GM12878 (cell line): ENCODE results near the gene CTSO.

Experiments
- EGR1 ChIP-seq, 2 experiments: IDR thresholded peaks; 1 replicate in 1 of 2; 2 replicates in 1 of 2; pipeline ENCODE4 v1.6.1; 2011 to 2012; ENCODE audit warnings: low read depth in 2 of 2, low read length in 2 of 2, borderline replicate concordance in 1 of 2, mild to moderate bottlenecking in 1 of 2, moderate library complexity in 1 of 2
- ESRRA ChIP-seq: IDR thresholded peaks from 2 replicates; pipeline ENCODE4 v1.6.1; 2012; ENCODE audit warnings: mild to moderate bottlenecking, low read length, improper control_type of control experiment
- EZH2 ChIP-seq: IDR thresholded peaks from 2 replicates; pipeline ENCODE4 v1.6.1; 2012; ENCODE audit warnings: low read depth, mild to moderate bottlenecking, control low read depth, inconsistent platforms, low read length, borderline replicate concordance; ENCODE audit not compliant: control insufficient read depth
- PAX8 ChIP-seq: fragments of 450-650 bp; IDR thresholded peaks from 2 replicates; pipeline ENCODE4 v1.6.1; 2017; ENCODE audit warnings: mild to moderate bottlenecking, moderate library complexity
- PML ChIP-seq: IDR thresholded peaks from 2 replicates; pipeline ENCODE4 v1.6.1; 2012; ENCODE audit warnings: low read length, inconsistent platforms
- POLR2AphosphoS5 ChIP-seq: IDR thresholded peaks from 2 replicates; pipeline ENCODE4 v1.6.1; 2011; ENCODE audit warnings: mild to moderate bottlenecking, low read length, inconsistent platforms
- TF ChIP-seq, protein P1 (sequence below): IDR thresholded peaks from 2 replicates; pipeline ENCODE4 v1.6.1; 2012; ENCODE audit warnings: mild to moderate bottlenecking, low read depth, low read length
- TF ChIP-seq, protein P2 (sequence below): fragments of 450-650 bp; IDR thresholded peaks from 2 replicates; pipeline ENCODE4 v1.6.1; 2017; ENCODE audit warnings: antibody characterized with exemption, mild to moderate bottlenecking, moderate library complexity
- TF ChIP-seq, protein P3 (sequence below): IDR thresholded peaks from 2 replicates; pipeline ENCODE4 v1.6.1; 2011; ENCODE audit warnings: mild to moderate bottlenecking, low read depth, low read length, moderate library complexity; ENCODE audit not compliant: insufficient replicate concordance
- TF ChIP-seq, protein P4 (sequence below), 3 experiments: IDR thresholded peaks in 2 of 3; conservative IDR thresholded peaks in 1 of 3; 2 replicates each; pipeline ENCODE4 v1.5.1; 2011; ENCODE audit warnings: low read depth in 3 of 3, low read length in 3 of 3, mild to moderate bottlenecking in 3 of 3, control low read depth in 2 of 3, moderate library complexity in 2 of 3, inconsistent platforms in 1 of 3, mixed read lengths in 1 of 3; ENCODE audit not compliant: control insufficient read depth in 2 of 3, insufficient read depth in 1 of 3; ENCODE audit errors: extremely low read depth in 1 of 3

DNA sequence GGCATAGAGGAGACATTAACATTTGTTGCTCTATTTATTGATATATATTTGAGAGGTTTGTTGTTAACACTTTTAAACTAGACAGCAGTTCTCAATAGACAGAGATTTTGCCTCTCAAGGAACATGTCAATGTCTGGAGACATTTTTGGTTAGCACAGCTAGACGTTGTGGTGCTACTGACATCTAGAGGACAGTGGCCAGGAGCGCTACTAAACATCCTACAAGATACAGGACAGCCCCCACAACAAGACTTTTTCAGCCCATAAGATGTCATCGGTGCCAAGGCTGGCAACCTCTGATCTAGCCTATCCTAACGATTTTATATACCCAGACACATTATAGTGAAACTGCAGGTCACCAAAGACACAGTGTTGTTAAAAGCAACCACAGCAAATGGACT, 18.4 kb upstream of the CTSO start:
- no peak for TF ChIP-seq EZH2
- TF ChIP-seq EGR1 (IDR thresholded peaks at IDR 0.05; ENCODE audit: borderline replicate concordance in 1 of 2, low read depth in 2 of 2, low read length in 2 of 2), result no peak
- TF ChIP-seq, protein P1, sequence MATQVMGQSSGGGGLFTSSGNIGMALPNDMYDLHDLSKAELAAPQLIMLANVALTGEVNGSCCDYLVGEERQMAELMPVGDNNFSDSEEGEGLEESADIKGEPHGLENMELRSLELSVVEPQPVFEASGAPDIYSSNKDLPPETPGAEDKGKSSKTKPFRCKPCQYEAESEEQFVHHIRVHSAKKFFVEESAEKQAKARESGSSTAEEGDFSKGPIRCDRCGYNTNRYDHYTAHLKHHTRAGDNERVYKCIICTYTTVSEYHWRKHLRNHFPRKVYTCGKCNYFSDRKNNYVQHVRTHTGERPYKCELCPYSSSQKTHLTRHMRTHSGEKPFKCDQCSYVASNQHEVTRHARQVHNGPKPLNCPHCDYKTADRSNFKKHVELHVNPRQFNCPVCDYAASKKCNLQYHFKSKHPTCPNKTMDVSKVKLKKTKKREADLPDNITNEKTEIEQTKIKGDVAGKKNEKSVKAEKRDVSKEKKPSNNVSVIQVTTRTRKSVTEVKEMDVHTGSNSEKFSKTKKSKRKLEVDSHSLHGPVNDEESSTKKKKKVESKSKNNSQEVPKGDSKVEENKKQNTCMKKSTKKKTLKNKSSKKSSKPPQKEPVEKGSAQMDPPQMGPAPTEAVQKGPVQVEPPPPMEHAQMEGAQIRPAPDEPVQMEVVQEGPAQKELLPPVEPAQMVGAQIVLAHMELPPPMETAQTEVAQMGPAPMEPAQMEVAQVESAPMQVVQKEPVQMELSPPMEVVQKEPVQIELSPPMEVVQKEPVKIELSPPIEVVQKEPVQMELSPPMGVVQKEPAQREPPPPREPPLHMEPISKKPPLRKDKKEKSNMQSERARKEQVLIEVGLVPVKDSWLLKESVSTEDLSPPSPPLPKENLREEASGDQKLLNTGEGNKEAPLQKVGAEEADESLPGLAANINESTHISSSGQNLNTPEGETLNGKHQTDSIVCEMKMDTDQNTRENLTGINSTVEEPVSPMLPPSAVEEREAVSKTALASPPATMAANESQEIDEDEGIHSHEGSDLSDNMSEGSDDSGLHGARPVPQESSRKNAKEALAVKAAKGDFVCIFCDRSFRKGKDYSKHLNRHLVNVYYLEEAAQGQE, result no peak
- TF ChIP-seq, protein P2, sequence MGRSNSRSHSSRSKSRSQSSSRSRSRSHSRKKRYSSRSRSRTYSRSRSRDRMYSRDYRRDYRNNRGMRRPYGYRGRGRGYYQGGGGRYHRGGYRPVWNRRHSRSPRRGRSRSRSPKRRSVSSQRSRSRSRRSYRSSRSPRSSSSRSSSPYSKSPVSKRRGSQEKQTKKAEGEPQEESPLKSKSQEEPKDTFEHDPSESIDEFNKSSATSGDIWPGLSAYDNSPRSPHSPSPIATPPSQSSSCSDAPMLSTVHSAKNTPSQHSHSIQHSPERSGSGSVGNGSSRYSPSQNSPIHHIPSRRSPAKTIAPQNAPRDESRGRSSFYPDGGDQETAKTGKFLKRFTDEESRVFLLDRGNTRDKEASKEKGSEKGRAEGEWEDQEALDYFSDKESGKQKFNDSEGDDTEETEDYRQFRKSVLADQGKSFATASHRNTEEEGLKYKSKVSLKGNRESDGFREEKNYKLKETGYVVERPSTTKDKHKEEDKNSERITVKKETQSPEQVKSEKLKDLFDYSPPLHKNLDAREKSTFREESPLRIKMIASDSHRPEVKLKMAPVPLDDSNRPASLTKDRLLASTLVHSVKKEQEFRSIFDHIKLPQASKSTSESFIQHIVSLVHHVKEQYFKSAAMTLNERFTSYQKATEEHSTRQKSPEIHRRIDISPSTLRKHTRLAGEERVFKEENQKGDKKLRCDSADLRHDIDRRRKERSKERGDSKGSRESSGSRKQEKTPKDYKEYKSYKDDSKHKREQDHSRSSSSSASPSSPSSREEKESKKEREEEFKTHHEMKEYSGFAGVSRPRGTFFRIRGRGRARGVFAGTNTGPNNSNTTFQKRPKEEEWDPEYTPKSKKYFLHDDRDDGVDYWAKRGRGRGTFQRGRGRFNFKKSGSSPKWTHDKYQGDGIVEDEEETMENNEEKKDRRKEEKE, result no peak
- TF ChIP-seq, protein P3, sequence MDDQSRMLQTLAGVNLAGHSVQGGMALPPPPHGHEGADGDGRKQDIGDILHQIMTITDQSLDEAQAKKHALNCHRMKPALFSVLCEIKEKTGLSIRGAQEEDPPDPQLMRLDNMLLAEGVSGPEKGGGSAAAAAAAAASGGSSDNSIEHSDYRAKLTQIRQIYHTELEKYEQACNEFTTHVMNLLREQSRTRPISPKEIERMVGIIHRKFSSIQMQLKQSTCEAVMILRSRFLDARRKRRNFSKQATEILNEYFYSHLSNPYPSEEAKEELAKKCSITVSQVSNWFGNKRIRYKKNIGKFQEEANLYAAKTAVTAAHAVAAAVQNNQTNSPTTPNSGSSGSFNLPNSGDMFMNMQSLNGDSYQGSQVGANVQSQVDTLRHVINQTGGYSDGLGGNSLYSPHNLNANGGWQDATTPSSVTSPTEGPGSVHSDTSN, result no peak
- TF ChIP-seq PAX8, result no peak
- TF ChIP-seq, protein P4, sequence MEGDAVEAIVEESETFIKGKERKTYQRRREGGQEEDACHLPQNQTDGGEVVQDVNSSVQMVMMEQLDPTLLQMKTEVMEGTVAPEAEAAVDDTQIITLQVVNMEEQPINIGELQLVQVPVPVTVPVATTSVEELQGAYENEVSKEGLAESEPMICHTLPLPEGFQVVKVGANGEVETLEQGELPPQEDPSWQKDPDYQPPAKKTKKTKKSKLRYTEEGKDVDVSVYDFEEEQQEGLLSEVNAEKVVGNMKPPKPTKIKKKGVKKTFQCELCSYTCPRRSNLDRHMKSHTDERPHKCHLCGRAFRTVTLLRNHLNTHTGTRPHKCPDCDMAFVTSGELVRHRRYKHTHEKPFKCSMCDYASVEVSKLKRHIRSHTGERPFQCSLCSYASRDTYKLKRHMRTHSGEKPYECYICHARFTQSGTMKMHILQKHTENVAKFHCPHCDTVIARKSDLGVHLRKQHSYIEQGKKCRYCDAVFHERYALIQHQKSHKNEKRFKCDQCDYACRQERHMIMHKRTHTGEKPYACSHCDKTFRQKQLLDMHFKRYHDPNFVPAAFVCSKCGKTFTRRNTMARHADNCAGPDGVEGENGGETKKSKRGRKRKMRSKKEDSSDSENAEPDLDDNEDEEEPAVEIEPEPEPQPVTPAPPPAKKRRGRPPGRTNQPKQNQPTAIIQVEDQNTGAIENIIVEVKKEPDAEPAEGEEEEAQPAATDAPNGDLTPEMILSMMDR (IDR thresholded peaks at IDR 0.05 in 2 of 3, conservative IDR thresholded peaks at IDR 0.05 in 1 of 3; ENCODE audit: control insufficient read depth in 2 of 3, extremely low read depth in 1 of 3, insufficient read depth in 1 of 3, low read depth in 3 of 3, low read length in 3 of 3), result peak; percentile 41 to 49 (median 44); a peak in 5 of 6 replicates
- no peak for TF ChIP-seq POLR2AphosphoS5
- no peak for TF ChIP-seq ESRRA
- TF ChIP-seq PML, result no peak
